Measurements from ENCODE around the gene PRMT9. TPM values are rescaled to one million over a fixed set of nuclear protein-coding genes. Genes with fewer than 3 reads are reported as not detected.

PRMT9 gene
- total and polyA plus RNA-seq, 9 donors = 6.8 to 29.2 (median 16.7) TPM

DNA sequence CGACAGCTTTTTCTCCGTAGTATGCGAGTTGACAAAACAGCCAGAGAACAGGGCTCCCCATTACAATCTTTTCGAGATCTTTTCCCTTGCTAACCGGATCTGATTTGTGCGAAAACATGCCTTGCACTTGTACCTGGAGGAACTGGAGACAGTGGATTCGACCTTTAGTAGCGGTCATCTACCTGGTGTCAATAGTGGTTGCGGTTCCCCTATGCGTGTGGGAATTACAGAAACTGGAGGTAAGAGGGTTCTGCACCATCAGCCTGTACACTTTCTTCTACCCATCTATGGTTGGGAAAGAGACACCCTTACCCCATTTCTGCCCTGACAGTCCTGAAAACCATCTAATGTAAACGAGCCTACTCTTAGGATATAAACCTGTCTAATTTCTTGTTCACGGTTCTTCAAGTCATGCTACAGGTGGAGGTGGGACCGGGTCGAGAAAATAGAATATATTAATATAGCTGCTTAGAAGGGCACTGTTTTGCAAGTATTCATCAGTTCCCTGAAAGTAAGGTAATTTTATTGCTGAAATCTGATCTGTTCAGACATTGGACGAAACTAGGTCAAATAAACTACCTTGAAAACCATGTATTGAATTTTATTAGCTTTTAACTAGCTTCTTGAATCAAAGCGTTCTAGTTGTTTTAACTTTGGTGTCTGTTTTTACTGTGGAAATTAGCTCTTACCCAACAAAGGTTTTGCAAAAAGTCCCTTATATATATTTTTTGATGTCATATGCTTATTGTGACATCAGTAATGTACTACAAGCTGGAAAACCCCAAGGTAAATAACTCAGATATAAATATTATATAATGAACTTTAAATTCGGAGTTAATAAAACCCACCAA, 65.9 kb downstream of the PRMT9 start:
- intact Hi-C loops (cut with DNase I) = no loop called here
- H3K36me3 ChIP-seq = no peaks in the 10 kb centered on the region
- H3K27ac ChIP-seq = peak overlapping the region in 1 of 2 donors; percentile 61
- peak overlapping the region; percentile 80 for H3K4me3 ChIP-seq
- TF ChIP-seq POLR2A (IDR thresholded peaks at IDR 0.05) (no peak), EP300 (IDR thresholded peaks at IDR 0.05) (no peak)
- TF ChIP-seq, protein P1, sequence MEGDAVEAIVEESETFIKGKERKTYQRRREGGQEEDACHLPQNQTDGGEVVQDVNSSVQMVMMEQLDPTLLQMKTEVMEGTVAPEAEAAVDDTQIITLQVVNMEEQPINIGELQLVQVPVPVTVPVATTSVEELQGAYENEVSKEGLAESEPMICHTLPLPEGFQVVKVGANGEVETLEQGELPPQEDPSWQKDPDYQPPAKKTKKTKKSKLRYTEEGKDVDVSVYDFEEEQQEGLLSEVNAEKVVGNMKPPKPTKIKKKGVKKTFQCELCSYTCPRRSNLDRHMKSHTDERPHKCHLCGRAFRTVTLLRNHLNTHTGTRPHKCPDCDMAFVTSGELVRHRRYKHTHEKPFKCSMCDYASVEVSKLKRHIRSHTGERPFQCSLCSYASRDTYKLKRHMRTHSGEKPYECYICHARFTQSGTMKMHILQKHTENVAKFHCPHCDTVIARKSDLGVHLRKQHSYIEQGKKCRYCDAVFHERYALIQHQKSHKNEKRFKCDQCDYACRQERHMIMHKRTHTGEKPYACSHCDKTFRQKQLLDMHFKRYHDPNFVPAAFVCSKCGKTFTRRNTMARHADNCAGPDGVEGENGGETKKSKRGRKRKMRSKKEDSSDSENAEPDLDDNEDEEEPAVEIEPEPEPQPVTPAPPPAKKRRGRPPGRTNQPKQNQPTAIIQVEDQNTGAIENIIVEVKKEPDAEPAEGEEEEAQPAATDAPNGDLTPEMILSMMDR (IDR thresholded peaks at IDR 0.05) = no peak
- no peaks in the 10 kb centered on the region for H3K27me3 ChIP-seq
- no peak for DNase-seq
- H3K9me3 ChIP-seq = no peaks in the 10 kb centered on the region
- peaks cover 14% of the 10 kb centered on the region for H3K4me1 ChIP-seq (ENCODE audit: insufficient read depth)
- 8 to 9% (median 8%) methylated on average over 17 of the region's 17 CpGs for WGBS, 3 donors

DNA sequence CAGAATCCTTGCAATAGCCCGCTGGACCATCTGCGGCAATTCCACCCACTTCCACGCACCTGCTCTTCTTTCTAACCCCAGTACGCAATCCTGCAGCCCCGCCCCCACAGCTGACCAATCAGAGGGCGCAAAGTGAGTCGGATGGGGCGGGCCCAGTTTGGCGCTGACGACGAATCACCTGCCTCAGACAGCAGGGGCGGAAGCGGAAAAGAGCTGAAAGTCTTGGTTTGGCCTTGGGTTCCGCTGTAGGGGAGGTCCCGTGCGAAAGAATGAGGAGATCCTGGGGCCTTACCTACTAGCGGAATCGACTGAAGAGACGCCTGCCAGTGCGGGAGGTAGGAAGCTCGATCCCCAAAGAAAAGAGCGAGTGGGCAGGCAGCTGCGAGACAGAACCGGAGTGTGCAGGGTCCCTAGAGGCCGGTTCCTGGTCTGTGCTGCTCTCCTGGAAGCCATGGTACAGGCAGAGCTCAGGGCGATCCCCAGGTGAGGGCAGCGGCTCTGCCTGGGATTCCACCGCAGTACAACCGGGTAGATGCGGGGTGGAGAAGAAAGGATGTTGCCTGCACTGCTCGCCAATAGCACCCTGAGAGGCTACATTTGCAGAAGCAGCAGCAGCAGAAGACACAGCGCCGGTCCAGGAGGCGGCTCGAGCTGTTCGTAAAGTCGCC, 66.7 kb downstream of the PRMT9 start, which contains the start of gene TMEM184C:
Gene TMEM184C, plus strand, starts transcription at position 225 of the 668 bp plus-strand sequence. CDS start 560 bp downstream, outside the sequence.
- Histone ChIP-seq H3K9me3 (no peaks in the 10 kb centered on the region), H3K4me1 (ENCODE audit: insufficient read depth) (peaks cover 14% of the 10 kb centered on the region), H3K27me3 (no peaks in the 10 kb centered on the region), H3K36me3 (no peaks in the 10 kb centered on the region), H3K27ac (peak within 1 kb of the TSS; percentile 1 to 61), H3K4me3 (peak within 1 kb of the TSS; percentile 80)
- intact Hi-C loops (cut with DNase I) = no loop called here
- peak; percentile 71 for TF ChIP-seq POLR2A (IDR thresholded peaks at IDR 0.05)
- TF ChIP-seq, protein P1 (IDR thresholded peaks at IDR 0.05) = peak in 1 of 3 donors; percentile 24
- TF ChIP-seq EP300 (IDR thresholded peaks at IDR 0.05) = no peak
- WGBS, 3 donors = 0% methylated on average over 37 of the region's 37 CpGs
- DNase-seq = peak; percentile 98 to 99 (median 99)

DNA sequence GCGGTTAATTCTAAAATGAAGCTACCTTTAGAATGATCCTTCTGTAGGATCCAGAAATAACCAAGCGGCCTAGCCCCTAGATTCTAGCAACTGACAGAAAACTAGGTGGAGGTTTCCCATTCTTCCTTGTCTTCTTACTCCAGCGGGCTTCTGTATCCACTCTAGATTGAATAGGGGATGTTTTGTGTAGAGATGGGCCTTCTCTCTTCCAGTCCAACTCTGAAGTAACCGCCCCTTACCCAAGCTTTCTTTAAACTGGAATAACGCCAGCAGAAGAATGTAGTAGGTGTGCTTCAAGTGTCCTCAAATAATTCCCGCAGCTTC, 67.2 kb downstream of the PRMT9 start:
- no peak overlapping the region for H3K27ac ChIP-seq
- DNase-seq = no peak
- 27 to 32% (median 30%) methylated on average over 6 of the region's 6 CpGs for WGBS, 3 donors
- H3K4me3 ChIP-seq = peak overlapping the region; percentile 80
- no peaks in the 10 kb centered on the region for H3K9me3 ChIP-seq
- intact Hi-C loops (cut with DNase I) = no loop called here
- no peaks in the 10 kb centered on the region for H3K36me3 ChIP-seq
- no peaks in the 10 kb centered on the region for H3K27me3 ChIP-seq
- peaks cover 12% of the 10 kb centered on the region for H3K4me1 ChIP-seq (ENCODE audit: insufficient read depth)
- TF ChIP-seq POLR2A (IDR thresholded peaks at IDR 0.05) (no peak), EP300 (IDR thresholded peaks at IDR 0.05) (peak; percentile 39)
- TF ChIP-seq, protein P1 (IDR thresholded peaks at IDR 0.05) = no peak

DNA sequence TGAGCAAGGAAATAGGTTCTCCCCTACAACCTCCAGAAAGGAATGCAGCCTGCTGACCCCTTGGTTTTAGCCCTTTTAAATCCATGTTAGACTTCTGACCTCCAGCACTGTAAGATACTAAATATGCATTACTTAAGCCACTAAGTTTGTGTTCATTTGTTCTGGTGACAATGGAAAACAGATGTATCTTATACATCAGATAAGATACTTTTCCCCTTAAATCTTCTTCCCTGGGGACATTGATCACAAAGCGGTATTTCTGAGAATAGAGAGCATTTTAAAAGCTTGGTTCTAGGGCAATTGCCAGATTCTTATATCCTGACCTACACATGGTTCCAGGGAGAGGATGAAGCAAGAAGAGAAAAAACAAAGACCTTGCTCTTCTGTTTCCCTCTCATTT, 73.3 kb downstream of the PRMT9 start:
- Histone ChIP-seq H3K4me1 (ENCODE audit: insufficient read depth) (no peaks in the 10 kb centered on the region), H3K27me3 (no peaks in the 10 kb centered on the region), H3K27ac (no peak overlapping the region), H3K9me3 (no peaks in the 10 kb centered on the region), H3K4me3 (no peak overlapping the region), H3K36me3 (no peaks in the 10 kb centered on the region)
- 82 to 93% (median 93%) methylated on average over 1 of the region's 1 CpG for WGBS, 3 donors
- no peak for DNase-seq
- no peak for TF ChIP-seq EP300 (IDR thresholded peaks at IDR 0.05)
- TF ChIP-seq, protein P1 (IDR thresholded peaks at IDR 0.05) = no peak
- TF ChIP-seq POLR2A (IDR thresholded peaks at IDR 0.05) = no peak
- intact Hi-C loops (cut with DNase I) = no loop called here

All from ovary (tissue), 9 donors.